ENCODE results near the gene MMS19. TPM values are rescaled to one million over a fixed set of nuclear protein-coding genes. Genes with fewer than 3 reads are reported as not detected.

The MMS19 gene
- total RNA-seq, 4 donors from 2014 or later = 44.6 to 87.7 (median 73.7) TPM

GRCh38 chr10:97509120-97509680 lies 11.0 kb upstream of the MMS19 start:
- DNase-seq = no peak
- H3K27ac ChIP-seq = no peak overlapping the region
- H3K36me3 ChIP-seq = no peaks in the 10 kb centered on the region
- H3K9me3 ChIP-seq = no peaks in the 10 kb centered on the region
- no peak overlapping the region for H3K4me3 ChIP-seq
- TF ChIP-seq POLR2A (IDR thresholded peaks at IDR 0.05) = no peak
- TF ChIP-seq CTCF (IDR thresholded peaks at IDR 0.05) = no peak
- intact Hi-C loops (cut with DNase I; ENCODE audit: low total_unique reads) = no loop called here
- no peaks in the 10 kb centered on the region for H3K4me1 ChIP-seq
- no peaks in the 10 kb centered on the region for H3K27me3 ChIP-seq

GRCh38 chr10:97508342-97508741 lies 10.1 kb upstream of the MMS19 start:
- Histone ChIP-seq H3K4me1 (no peaks in the 10 kb centered on the region), H3K36me3 (no peaks in the 10 kb centered on the region), H3K27me3 (no peaks in the 10 kb centered on the region), H3K4me3 (no peak overlapping the region), H3K9me3 (no peaks in the 10 kb centered on the region), H3K27ac (no peak overlapping the region)
- no peak for TF ChIP-seq CTCF (IDR thresholded peaks at IDR 0.05)
- TF ChIP-seq POLR2A (IDR thresholded peaks at IDR 0.05) = no peak
- intact Hi-C loops (cut with DNase I; ENCODE audit: low total_unique reads) = no loop called here
- no peak for DNase-seq

- Histone ChIP-seq H3K4me3 (no peak overlapping the region), H3K4me1 (no peaks in the 10 kb centered on the region), H3K27ac (no peak overlapping the region), H3K27me3 (no peaks in the 10 kb centered on the region), H3K36me3 (no peaks in the 10 kb centered on the region), H3K9me3 (no peaks in the 10 kb centered on the region)
- intact Hi-C loops (cut with DNase I; ENCODE audit: low total_unique reads) = no loop called here
- TF ChIP-seq CTCF (IDR thresholded peaks at IDR 0.05) (no peak), POLR2A (IDR thresholded peaks at IDR 0.05) (no peak)
- DNase-seq = no peak
Measured at GRCh38 chr10:97506199-97506991, 8.2 kb upstream of the MMS19 start.

GRCh38 chr10:97505152-97505551 lies 6.9 kb upstream of the MMS19 start:
- TF ChIP-seq POLR2A (IDR thresholded peaks at IDR 0.05) (no peak), CTCF (IDR thresholded peaks at IDR 0.05) (no peak)
- Histone ChIP-seq H3K36me3 (no peaks in the 10 kb centered on the region), H3K9me3 (no peaks in the 10 kb centered on the region), H3K4me3 (no peak overlapping the region), H3K4me1 (no peaks in the 10 kb centered on the region), H3K27ac (no peak overlapping the region), H3K27me3 (no peaks in the 10 kb centered on the region)
- no peak for DNase-seq
- intact Hi-C loops (cut with DNase I; ENCODE audit: low total_unique reads) = no loop called here

- TF ChIP-seq POLR2A (IDR thresholded peaks at IDR 0.05) (no peak), CTCF (IDR thresholded peaks at IDR 0.05) (no peak)
- DNase-seq = no peak
- Histone ChIP-seq H3K9me3 (no peaks in the 10 kb centered on the region), H3K4me3 (no peak overlapping the region), H3K27ac (no peak overlapping the region), H3K4me1 (no peaks in the 10 kb centered on the region), H3K36me3 (no peaks in the 10 kb centered on the region), H3K27me3 (no peaks in the 10 kb centered on the region)
- intact Hi-C loops (cut with DNase I; ENCODE audit: low total_unique reads) = no loop called here
Measured at GRCh38 chr10:97503406-97503805, 5.2 kb upstream of the MMS19 start.
